ENCODE results near the gene PPP1R16B. TPM values are rescaled to one million over a fixed set of nuclear protein-coding genes. Genes with fewer than 3 reads are reported as not detected.

The PPP1R16B gene
- total and polyA plus RNA-seq, 2 of the 8 experiments (the other 6 are each of a cell fraction or from before 2014, with no cell fraction given) = 2.6 to 8.9 TPM

DNA sequence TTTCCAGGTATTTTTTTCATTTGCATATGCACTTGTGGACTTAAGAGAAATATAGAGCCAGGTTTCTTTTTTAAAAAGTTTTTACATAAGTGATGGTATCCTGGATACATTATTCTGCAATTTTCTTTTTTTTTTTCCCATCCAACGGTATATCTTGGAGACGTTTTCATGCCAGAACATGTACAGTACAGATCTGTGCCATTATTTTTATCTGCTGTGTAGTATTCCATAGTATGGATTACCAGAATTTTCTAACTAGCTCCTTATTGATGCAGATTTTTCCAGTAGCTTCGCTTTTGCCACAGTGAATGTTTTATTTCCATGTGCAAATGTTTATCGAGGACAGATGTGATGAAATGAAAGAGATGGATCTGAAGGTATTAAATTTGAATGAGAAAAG lies 34.1 kb downstream of the PPP1R16B start:
- Histone ChIP-seq H4K5ac (ENCODE audit: insufficient read length, low read depth, low read length) (no peak overlapping the region), H4K91ac (replicated peaks; ENCODE audit: insufficient read length, low read length) (no peak overlapping the region), H2BK12ac (ENCODE audit: low read depth, low read length) (no peak overlapping the region), H3K27ac (ENCODE audit: low read depth, low read length) (no peak overlapping the region), H2AFZ (ENCODE audit: low read length) (no peak overlapping the region), H3K4me2 (ENCODE audit: insufficient read depth in 1 of 2, low read depth in 2 of 2, low read length in 2 of 2) (no peak overlapping the region), H3K14ac (ENCODE audit: insufficient read length) (no peak overlapping the region), H3K4me1 (replicated peaks in 1 of 4; ENCODE audit: control insufficient read depth in 3 of 4, insufficient read depth in 4 of 4, low read length in 3 of 4) (peaks cover 0 to 3% (median 0%) of the 10 kb centered on the region in 4 experiments; a peak in 1 of 7 replicates), H3K9ac (replicated peaks in 1 of 4; ENCODE audit: extremely low read depth in 1 of 4, low read depth in 3 of 4, low read length in 3 of 4) (no peak overlapping the region), H2BK5ac (ENCODE audit: low read depth, low read length) (no peak overlapping the region), H4K20me1 (replicated peaks in 1 of 2; ENCODE audit: control insufficient read depth in 1 of 2, insufficient read depth in 2 of 2, low read length in 2 of 2) (no peaks in the 10 kb centered on the region), H3K23ac (ENCODE audit: insufficient read length) (no peak overlapping the region), H2BK120ac (replicated peaks; ENCODE audit: low read depth, low read length) (no peak overlapping the region), H3K4me3 (ENCODE audit: extremely low read depth in 1 of 4, insufficient read depth in 2 of 4, low read depth in 3 of 4, low read length in 4 of 4) (no peak overlapping the region), H3K23me2 (ENCODE audit: low read depth, low read length) (no peaks in the 10 kb centered on the region), H2AK5ac (ENCODE audit: low read depth, low read length) (no peak overlapping the region), H3K36me3 (ENCODE audit: control insufficient read depth in 2 of 4, insufficient read depth in 4 of 4, low read length in 3 of 4) (no peaks in the 10 kb centered on the region), H4K8ac (ENCODE audit: extremely low read depth, insufficient read depth, low read length) (no peak overlapping the region), H3K9me3 (ENCODE audit: insufficient read depth in 2 of 2, low read depth in 1 of 2, low read length in 1 of 2) (no peaks in the 10 kb centered on the region), H3K18ac (ENCODE audit: extremely low read depth, low read length) (no peak overlapping the region), H3K56ac (replicated peaks; ENCODE audit: insufficient read length, low read depth, low read length) (peak overlapping the region; percentile 62), H3K79me2 (ENCODE audit: control insufficient read depth in 1 of 2, insufficient read depth in 2 of 2, low read length in 2 of 2) (no peaks in the 10 kb centered on the region), H3K4ac (replicated peaks; ENCODE audit: insufficient read length, low read depth, low read length) (no peak overlapping the region), H2BK15ac (ENCODE audit: low read length) (no peak overlapping the region), H2BK20ac (ENCODE audit: low read length) (no peak overlapping the region), H3K27me3 (replicated peaks in 1 of 4; ENCODE audit: control insufficient read depth in 3 of 4, extremely low read depth in 1 of 4, insufficient read depth in 3 of 4, low read length in 3 of 4) (no peaks in the 10 kb centered on the region), H3K79me1 (ENCODE audit: low read depth, low read length) (no peaks in the 10 kb centered on the region; the same call in 1 of the 2 replicates)
- POLR2A ChIA-PET (ENCODE audit: partially characterized antibody) = interaction anchor here (1.0 to 2.1 kb wide), 3 partner anchors 10 to 33 kb away, joined by 3 to 4 read pairs (median 4); no protein-coding TSS in a partner anchor
- WGBS, 2 experiments (ENCODE audit: extremely low coverage in 1 of 2, insufficient coverage in 1 of 2, insufficient read length in 1 of 2, insufficient replicate concordance in 2 of 2, low coverage in 1 of 2, low lambda C conversion rate in 2 of 2, missing lambda C conversion rate in 1 of 2) = 90% methylated on average over 4 of the region's 4 CpGs; no CpG with 5 or more reads in 1 of the 2 experiments
- DNase-seq (ENCODE audit: low read depth in 1 of 2, low spot score in 2 of 2) (no peak), FAIRE-seq (no peak)
- no peak for TF ChIP-seq RNF2 (IDR thresholded peaks at IDR 0.05; ENCODE audit: borderline replicate concordance, low read depth, low read length, missing control alignments, poor library complexity, severe bottlenecking)
- TF ChIP-seq BRCA1 (IDR thresholded peaks at IDR 0.05; ENCODE audit: low read depth, low read length) = no peak
- CTCF ChIA-PET (ENCODE audit: partially characterized antibody) = interaction anchor here (0.9 to 1.2 kb wide), 3 partner anchors 27 to 78 kb away, joined by 3 to 5 read pairs (median 3); no protein-coding TSS in a partner anchor
